GM12864 (cell line): ENCODE results near the gene MAN1B1.
"Not testable (repeated sequence)": the region's sequence is repeated elsewhere in the genome, so short reads cannot be mapped to it uniquely, and the experiment has no call there.

Experiments
- DNase-seq: peaks from one replicate; pipeline ENCODE4 v3.0.0-alpha.2; 2011; ENCODE audit warnings: low read depth
- H3K4me3 ChIP-seq: 2 replicates; pipeline ENCODE4 v1.5.1; 2011; ENCODE audit warnings: mild to moderate bottlenecking, low read depth, low read length, control low read depth
- CTCF ChIP-seq: IDR thresholded peaks from 2 replicates; pipeline ENCODE4 v1.5.1; 2011; ENCODE audit warnings: low read depth, mild to moderate bottlenecking, moderate library complexity, low read length, control low read depth, inconsistent platforms; ENCODE audit errors: missing control alignments

The MAN1B1 gene

GRCh38 chr9:137123468-137123837 is 36.7 kb downstream of the MAN1B1 start:
- peak; percentile 49 for DNase-seq
- no peak overlapping the region; the same call in 1 of the 2 replicates for H3K4me3 ChIP-seq
- TF ChIP-seq CTCF, result no peak

DNA sequence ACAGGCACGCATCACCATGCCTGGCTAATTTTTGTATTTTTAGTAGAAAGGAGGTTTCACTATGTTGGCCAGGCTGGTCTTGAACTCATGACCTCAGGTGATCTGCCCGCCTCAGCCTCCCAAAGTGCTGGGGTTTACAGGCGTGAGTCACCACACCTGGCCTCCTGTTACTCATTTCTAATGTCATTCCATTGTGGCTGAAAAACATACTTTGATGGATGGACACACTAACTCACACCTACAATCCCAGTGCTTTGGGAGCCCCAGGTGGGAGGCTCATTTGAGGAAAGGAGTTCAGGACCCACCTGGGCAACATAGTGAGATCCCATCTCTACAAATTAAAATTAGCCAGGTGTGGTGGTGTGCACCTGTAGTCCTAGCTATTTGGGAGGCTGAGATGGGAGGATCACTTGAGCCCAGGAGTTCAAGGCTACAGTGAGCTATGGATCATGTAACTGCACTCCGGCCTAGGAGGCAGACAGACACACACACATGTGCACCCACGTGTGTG is 37.2 kb downstream of the MAN1B1 start:
- DNase-seq, H3K4me3 ChIP-seq: not testable (repeated sequence)

DNA sequence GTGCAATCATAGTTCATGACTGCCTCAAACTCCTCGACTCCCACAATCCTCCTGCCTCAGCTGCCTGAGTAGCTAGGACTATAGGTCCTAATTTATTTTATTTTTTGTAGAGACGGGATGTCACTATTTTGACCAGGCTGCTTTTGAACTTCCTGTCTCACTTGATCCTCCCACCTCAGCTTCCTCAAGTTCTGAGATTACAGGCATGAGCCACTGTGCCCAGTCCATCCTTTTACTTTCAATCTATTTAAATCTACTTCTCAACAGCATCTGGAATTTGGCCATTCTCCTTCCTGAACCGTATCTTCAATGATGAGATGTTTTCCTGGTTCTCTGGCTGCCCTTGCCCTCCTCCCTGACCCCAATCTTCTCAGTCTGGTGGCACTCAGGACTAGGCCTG is 40.0 kb downstream of the MAN1B1 start:
- peak overlapping the region; percentile 77 for H3K4me3 ChIP-seq
- no peak for TF ChIP-seq CTCF
- DNase-seq, result no peak

DNA sequence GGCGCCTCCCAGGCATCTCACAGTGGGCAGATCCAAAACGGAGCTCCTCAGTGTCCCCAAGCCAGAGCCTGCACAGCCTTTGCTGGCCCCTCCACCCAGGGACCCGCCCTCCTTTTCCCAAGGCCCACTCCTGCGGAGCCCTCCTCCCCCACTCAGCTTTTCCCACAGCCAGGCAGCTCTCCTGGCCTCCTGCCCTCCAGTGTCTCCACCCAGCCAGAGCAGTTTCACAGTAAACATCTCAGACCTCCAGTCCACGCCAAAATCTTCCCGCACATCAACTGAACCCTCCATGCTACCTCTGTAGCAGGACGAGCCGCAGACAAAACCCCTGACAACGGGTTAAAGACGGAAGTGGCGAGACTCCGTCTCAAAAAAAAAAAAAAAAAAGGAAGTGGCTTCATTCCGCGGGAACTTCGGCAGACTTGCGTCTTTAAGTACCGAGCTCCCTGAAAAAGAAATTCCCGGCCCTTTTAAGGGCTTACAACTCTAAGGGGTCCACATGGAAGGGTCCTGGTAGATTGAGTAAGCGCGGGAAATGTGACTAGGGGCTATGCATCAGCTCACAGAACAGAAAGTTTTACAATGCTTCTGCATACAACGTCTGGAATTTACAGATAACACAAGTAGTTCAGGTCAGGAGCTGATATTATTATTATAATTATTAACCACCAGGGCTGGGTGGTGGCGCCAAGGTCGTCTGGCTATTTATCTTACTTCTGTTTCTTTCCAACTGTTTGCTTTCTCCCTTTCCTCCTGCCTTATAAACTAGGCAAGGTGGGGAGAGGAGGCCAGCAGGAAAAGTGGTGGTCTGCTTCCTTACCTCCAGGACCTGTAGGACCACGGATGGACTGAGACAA is 40.7 kb downstream of the MAN1B1 start:
- no peak for DNase-seq
- no peak for TF ChIP-seq CTCF
- peak overlapping the region; percentile 77 for H3K4me3 ChIP-seq

DNA sequence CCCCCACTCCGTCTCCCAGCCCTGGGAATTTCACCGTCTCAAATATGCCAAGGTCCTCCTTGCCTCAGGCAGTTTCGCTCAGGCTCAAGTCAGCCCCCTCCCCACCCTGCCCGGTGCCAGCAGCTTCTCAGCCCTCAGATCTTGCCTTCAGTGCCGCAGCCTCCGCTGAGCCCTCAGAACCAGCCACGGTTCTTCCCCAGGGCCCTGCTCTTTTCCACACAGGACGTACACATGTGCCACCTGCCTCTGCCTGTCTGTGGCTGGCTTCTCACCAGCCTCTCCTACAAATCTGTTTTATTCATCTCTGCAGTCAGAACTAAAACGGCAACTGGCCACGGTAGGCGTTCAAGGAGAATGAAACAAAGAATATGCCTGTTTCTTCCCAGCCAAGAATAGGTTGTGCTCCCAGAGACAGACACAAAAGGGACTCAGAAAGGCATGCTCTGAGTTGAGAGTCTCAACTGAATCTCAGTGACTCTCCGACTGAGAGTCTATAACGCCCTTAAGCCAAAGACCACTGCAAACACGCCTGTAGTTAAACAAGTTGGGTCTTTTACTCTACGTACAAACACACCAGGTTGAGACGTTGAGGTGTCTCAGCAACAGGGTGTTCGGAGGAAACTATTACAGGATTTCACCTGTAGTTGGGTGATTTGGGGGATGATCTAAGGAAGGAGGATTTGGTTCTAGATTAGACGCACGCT is 41.5 kb downstream of the MAN1B1 start:
- DNase-seq, result no peak
- H3K4me3 ChIP-seq, result peak overlapping the region; percentile 77
- no peak for TF ChIP-seq CTCF

DNA sequence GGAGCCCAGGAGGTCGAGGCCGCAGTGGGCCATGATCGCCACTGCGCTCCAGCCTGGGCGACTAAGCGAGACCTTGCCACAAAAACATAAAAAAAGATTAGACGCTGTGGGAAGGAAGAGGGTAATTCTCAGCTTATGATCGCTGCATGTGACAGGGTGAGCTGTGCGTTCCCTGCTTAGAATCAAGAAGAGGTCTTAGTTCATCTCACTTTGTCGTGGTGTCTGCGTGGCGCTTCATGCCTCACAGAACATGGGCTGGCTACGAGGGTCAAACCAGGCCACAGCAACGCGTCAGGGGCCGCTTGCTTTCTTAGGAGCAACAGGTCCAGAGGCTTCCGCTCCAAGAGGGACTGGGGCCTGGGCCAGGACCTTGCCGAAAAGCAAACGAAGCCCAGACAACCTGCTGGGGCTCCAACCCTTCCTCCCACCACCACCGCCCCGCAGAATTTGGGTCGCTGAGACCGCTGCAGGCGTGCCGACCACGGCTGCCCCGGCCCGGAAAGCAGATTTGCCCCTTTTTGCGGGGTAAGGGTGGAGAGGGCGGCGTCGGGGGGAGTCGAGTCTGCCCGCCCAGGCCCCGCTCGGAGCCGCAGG is 42.2 kb downstream of the MAN1B1 start:
- peak overlapping the region; percentile 77 for H3K4me3 ChIP-seq
- no peak for DNase-seq
- TF ChIP-seq CTCF, result no peak
